ENCODE results near the gene C2orf92.
"Not testable (repeated sequence)": the region's sequence is repeated elsewhere in the genome, so short reads cannot be mapped to it uniquely, and the experiment has no call there.

Gene C2orf92

GRCh38 chr2:97662386-97662894, 7.1 kb upstream of the C2orf92 start:
- H3K27ac ChIP-seq, result peak overlapping the region; percentile 93
- TF ChIP-seq CTCF (conservative IDR thresholded peaks at IDR 0.05) (no peak), ZFX (IDR thresholded peaks at IDR 0.05) (no peak)

DNA sequence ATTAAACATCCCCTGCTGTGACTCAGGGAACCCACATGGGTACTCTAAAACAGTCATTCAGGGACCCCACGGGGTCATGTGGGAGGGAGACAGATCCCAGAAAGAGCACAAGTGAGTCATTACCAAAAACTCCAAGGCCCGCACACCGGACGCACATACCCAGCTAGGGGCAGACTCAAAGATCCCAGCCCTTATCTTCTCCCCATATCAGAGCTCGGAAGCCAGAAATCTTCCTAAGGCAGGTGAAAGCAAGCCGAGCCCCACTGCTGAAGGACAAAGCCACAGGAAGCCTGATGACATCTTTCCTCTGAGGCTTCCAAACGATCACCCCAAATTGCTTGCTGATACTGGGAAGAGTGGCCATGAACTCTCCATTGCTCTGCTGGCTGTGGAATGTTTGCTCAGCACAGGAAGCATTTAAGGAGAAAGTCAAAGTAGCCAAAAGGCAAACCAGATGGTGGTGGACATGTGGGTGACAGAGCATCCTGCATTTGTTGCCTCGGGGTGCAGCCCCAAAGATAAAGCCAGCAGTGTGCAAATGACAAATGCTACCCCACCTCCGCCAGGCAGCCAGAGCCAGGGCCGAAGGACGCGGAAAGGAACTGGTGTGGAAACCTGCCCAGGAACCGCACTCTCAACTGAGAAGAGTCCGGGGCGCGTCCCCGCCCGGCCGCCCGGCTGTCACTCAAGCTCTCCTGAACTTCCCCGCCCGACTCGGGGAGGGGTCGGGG, 6.5 kb upstream of the C2orf92 start:
- TF ChIP-seq ZFX (IDR thresholded peaks at IDR 0.05), result no peak
- no peak for TF ChIP-seq CTCF (conservative IDR thresholded peaks at IDR 0.05)
- peak overlapping the region; percentile 93 for H3K27ac ChIP-seq

- peak overlapping the region; percentile 93 for H3K27ac ChIP-seq
- TF ChIP-seq ZFX (IDR thresholded peaks at IDR 0.05) (peak; percentile 46; the same call in 1 of the 2 replicates), CTCF (conservative IDR thresholded peaks at IDR 0.05) (no peak)
These were observed 5.9 kb upstream of the C2orf92 start for GRCh38 chr2:97663626-97663961.

DNA sequence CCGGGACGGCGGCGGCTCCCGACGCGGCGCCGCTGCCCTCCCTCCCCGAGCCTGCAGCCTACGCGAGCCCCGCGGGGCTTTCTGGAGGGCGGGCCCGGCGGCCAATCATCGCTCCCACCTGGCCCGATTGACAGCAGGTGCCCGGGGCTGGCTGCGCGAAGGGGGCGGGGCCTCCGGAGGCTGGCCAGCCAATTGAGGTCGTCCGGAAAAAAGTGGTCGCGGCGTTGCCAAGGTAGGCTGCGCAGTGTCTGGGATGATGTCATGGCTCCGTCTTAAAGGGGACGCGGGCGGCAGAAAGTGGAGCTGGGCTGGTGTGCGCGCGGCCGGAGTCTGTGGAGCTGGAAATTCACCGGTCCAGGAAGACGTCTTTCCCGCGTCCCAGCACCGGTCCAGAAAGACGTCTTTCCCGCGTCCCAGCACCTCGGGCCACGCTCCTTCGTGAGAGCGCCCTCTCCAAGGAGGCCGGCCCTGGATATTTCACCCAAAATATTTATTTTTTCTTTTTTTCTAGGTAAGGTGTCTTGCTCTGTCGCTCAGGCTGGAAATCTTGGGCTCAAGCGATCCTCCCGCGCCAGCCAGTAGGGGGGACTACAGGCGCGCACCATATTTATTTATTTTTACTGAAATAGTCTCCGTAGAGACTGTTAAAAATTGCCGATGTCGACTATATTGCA, 5.4 kb upstream of the C2orf92 start, which contains the start of gene ACTR1B:
TSS of gene ACTR1B (minus strand) at position 83 of the 674 bp plus-strand sequence. CDS start 154 bp downstream, outside the sequence.
- TF ChIP-seq ZFX (IDR thresholded peaks at IDR 0.05) (no peak), CTCF (conservative IDR thresholded peaks at IDR 0.05) (peak; percentile 75)
- peak within 1 kb of the TSS; percentile 93 for H3K27ac ChIP-seq

- peak overlapping the region; percentile 93 for H3K27ac ChIP-seq
These were observed 4.9 kb upstream of the C2orf92 start for GRCh38 chr2:97664636-97664970.

DNA sequence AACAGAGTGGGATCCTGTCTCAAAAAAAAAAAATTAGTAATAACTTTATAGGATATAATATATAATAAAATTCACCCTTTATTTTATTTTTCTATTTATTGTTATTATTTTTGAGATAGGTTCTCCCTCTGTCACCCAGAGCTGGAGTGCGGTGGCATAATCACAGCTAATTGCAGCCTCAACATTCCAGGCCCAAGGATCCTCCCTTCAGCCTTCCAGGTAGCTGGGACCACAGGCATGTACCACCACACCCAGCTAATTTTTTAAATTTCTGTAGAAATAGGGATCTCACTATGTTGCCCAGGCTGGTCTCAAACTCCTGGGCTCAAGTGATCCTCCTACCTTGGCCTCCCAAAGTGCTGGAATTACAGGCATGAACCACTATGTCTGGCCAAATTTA, 958 bp downstream of the C2orf92 start:
- TF ChIP-seq ZFX (IDR thresholded peaks at IDR 0.05) (no peak), CTCF (conservative IDR thresholded peaks at IDR 0.05) (no peak)

More at GRCh38 chr2:97664636-97664970, 4.9 kb upstream of the C2orf92 start:
- TF ChIP-seq ZFX (IDR thresholded peaks at IDR 0.05) (no peak), CTCF (conservative IDR thresholded peaks at IDR 0.05) (peak; percentile 42)

DNA sequence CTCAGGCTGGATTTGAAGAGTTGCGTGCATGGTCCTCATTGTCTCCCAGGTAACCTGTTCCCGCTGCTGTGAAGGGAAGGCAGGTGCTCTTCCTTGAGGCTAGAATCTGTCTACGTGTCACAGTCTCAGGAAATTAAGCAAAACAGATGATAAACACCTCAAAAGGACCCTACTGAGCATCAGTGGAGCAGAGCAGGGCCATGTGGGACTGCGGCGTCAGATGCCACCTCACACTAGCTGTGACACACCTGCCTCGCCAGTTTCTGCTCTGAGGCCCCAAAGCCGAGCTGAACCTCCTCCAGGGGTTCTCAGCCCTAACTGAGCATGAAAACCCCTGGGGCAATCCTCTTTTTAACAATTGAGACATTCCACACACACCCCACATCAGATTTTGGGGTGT, 2.0 kb downstream of the C2orf92 start:
- no peak overlapping the region for H3K27ac ChIP-seq
- TF ChIP-seq CTCF (conservative IDR thresholded peaks at IDR 0.05) (no peak), ZFX (IDR thresholded peaks at IDR 0.05) (no peak)

More for the DNA sequence above, 958 bp downstream of the C2orf92 start:
- H3K27ac ChIP-seq, result no peak overlapping the region

DNA sequence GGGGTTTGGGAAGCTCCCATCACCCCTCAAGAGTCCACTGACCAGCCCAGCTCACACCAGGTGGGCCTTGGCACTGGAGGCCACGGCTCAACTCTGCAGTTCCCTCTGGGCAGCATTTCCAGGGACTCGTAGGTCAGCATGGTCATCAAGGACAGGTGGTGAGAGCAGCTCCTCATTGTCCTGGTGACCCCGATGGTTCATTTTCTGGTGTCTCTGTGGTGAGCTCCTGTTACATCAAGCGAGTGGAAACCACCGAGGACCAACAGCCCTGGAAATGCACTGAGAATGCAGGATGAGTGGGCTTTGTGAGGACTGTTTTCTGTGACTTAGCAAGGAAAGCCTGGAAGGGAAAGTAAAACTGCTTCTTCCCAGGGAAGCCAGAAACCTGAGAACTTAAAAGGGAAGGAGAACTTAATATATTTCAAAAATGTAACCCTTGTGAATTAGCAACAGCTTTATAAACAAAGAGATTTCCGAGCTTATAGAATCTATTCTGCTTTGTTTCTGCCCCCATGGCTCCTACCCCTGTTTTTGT, 3.2 kb downstream of the C2orf92 start:
- not testable (repeated sequence) for H3K27ac ChIP-seq

All from C4-2B (cell line).